IMR-90 (cell line): Measurements from ENCODE around the gene PPP1R12B. TPM values are rescaled to one million over a fixed set of nuclear protein-coding genes. Genes with fewer than 3 reads are reported as not detected.
"Not testable (repeated sequence)": the region's sequence is repeated elsewhere in the genome, so short reads cannot be mapped to it uniquely, and the experiment has no call there.

Experiments
- ATAC-seq: fragments of 200-7000 bp; cut with Tn5 transposase; 2 replicates; pipeline ENCODE4 v1.9.1; 2020; ENCODE audit warnings: low read depth, mild to moderate bottlenecking, moderate library complexity
- BruUV-seq: library from RNA; stranded (reverse); fragments of 400-500 nt; replicated peaks from 2 replicates; lab custom pipeline; 2021; lab: Mats Ljungman, UMichigan
- CTCF ChIA-PET: fragments of 300-600 bp; formaldehyde crosslinking; extraction: SDS; loops from one replicate; lab custom pipeline; 2021; ENCODE audit warnings: antibody characterized with exemption; lab: Yijun Ruan, JAX
- POLR2A ChIA-PET: fragments of 300-600 bp; sonication (Branson Sonifier 250); formaldehyde crosslinking; loops from one replicate; lab custom pipeline; 2022; ENCODE audit warnings: antibody characterized with exemption; ENCODE audit not compliant: unreplicated experiment; lab: Charles Lee
- DNase-seq: peaks from one replicate; pipeline ENCODE4 v3.0.0; 2013
- H2AFZ ChIP-seq: replicated peaks from 2 replicates; pipeline ENCODE3; 2013; ENCODE audit warnings: low read length, mild to moderate bottlenecking; ENCODE audit not compliant: poor library complexity
- H2AK5ac ChIP-seq: 2 replicates; pipeline ENCODE4 v1.6.1; 2013; ENCODE audit warnings: low read depth, low read length, inconsistent platforms
- H2AK9ac ChIP-seq: replicated peaks from 2 replicates; pipeline ENCODE3; 2013; ENCODE audit warnings: mild to moderate bottlenecking, low read depth, low read length, moderate library complexity; ENCODE audit not compliant: poor library complexity
- H2BK120ac ChIP-seq: 2 replicates; pipeline ENCODE4 v1.6.1; 2013; ENCODE audit warnings: low read depth, low read length, inconsistent platforms
- H2BK15ac ChIP-seq: 3 replicates; pipeline ENCODE4 v1.6.1; 2013; ENCODE audit warnings: low read depth, low read length, inconsistent platforms
- H2BK20ac ChIP-seq: 2 replicates; pipeline ENCODE4 v1.6.1; 2013; ENCODE audit warnings: low read depth, mild to moderate bottlenecking, inconsistent platforms, low read length, moderate library complexity
- H2BK5ac ChIP-seq: 2 replicates; pipeline ENCODE4 v1.6.1; 2013; ENCODE audit warnings: mild to moderate bottlenecking, low read depth, low read length, inconsistent platforms; ENCODE audit not compliant: poor library complexity, severe bottlenecking
- H3K14ac ChIP-seq: replicated peaks from 2 replicates; pipeline ENCODE4 v1.6.1; 2013; ENCODE audit warnings: low read depth, low read length, inconsistent platforms
- H3K18ac ChIP-seq: 2 replicates; pipeline ENCODE4 v1.6.1; 2013; ENCODE audit warnings: low read depth, low read length, control low read depth
- H3K23ac ChIP-seq: 2 replicates; pipeline ENCODE4 v1.6.1; 2013; ENCODE audit warnings: low read depth, low read length, inconsistent platforms
- H3K27ac ChIP-seq: 2 replicates; pipeline ENCODE4 v1.5.1; 2013; ENCODE audit warnings: mild to moderate bottlenecking, control low read depth, low read length; ENCODE audit not compliant: insufficient read depth
- H3K27me3 ChIP-seq: 2 replicates; pipeline ENCODE4 v1.6.1; 2013; ENCODE audit warnings: low read length; ENCODE audit not compliant: control insufficient read depth, insufficient read depth
- H3K36me3 ChIP-seq: 2 replicates; pipeline ENCODE4 v1.6.1; 2013; ENCODE audit warnings: low read length, mixed read lengths; ENCODE audit not compliant: control insufficient read depth, insufficient read depth
- H3K4ac ChIP-seq: 2 replicates; pipeline ENCODE4 v1.6.1; 2013; ENCODE audit warnings: low read depth, low read length, inconsistent platforms
- H3K4me1 ChIP-seq: 2 replicates; pipeline ENCODE4 v1.6.1; 2013; ENCODE audit warnings: low read length, mixed read lengths; ENCODE audit not compliant: control insufficient read depth, insufficient read depth
- H3K4me2 ChIP-seq: 2 replicates; pipeline ENCODE4 v1.6.1; 2013; ENCODE audit warnings: low read depth, mild to moderate bottlenecking, control low read depth, low read length, moderate library complexity
- H3K4me3 ChIP-seq: 2 replicates; pipeline ENCODE4 v1.5.1; 2013; ENCODE audit warnings: low read depth, mild to moderate bottlenecking, control low read depth, low read length, moderate library complexity; ENCODE audit not compliant: insufficient read depth
- H3K56ac ChIP-seq: 2 replicates; pipeline ENCODE4 v1.6.1; 2013; ENCODE audit warnings: low read length, inconsistent platforms; ENCODE audit not compliant: insufficient read depth; ENCODE audit errors: extremely low read depth
- H3K79me1 ChIP-seq, 2 experiments: 2 replicates each; pipeline ENCODE4 v1.6.1; 2013; ENCODE audit warnings: low read length in 2 of 2, inconsistent platforms in 1 of 2, low read depth in 1 of 2
- H3K9ac ChIP-seq: 2 replicates; pipeline ENCODE4 v1.6.1; 2013; ENCODE audit warnings: low read depth, low read length, control low read depth
- H3K9me1 ChIP-seq: 2 replicates; pipeline ENCODE4 v1.6.1; 2013; ENCODE audit warnings: low read length, inconsistent platforms; ENCODE audit not compliant: insufficient read depth
- H3K9me3 ChIP-seq: 2 replicates; pipeline ENCODE4 v1.6.1; 2013; ENCODE audit warnings: low read length; ENCODE audit not compliant: control insufficient read depth, insufficient read depth
- H4K20me1 ChIP-seq: 2 replicates; pipeline ENCODE4 v1.6.1; 2013; ENCODE audit warnings: low read length, inconsistent platforms; ENCODE audit not compliant: insufficient read depth
- H4K5ac ChIP-seq: 2 replicates; pipeline ENCODE4 v1.6.1; 2013; ENCODE audit warnings: mild to moderate bottlenecking, low read depth, low read length, control low read depth
- H4K8ac ChIP-seq, 2 experiments: 2 replicates each; pipeline ENCODE4 v1.6.1; 2013; ENCODE audit warnings: low read depth in 2 of 2, low read length in 2 of 2, control low read depth in 1 of 2, inconsistent platforms in 1 of 2
- H4K91ac ChIP-seq: 2 replicates; pipeline ENCODE4 v1.6.1; 2013; ENCODE audit warnings: low read depth, low read length, inconsistent platforms; ENCODE audit not compliant: insufficient read depth
- WGBS, 2 experiments: methylation state at CpG; one replicate each; pipeline versions ENCODE4 v1.1.5 to v1.1.7; 2013; ENCODE audit warnings: missing lambda C conversion rate in 2 of 2; ENCODE audit not compliant: insufficient read length in 1 of 2; ENCODE audit errors: extremely low coverage in 2 of 2; 5-methylcytosine and 5-hydroxymethylcytosine counted together
- dilution Hi-C: fragments of 300-500 bp; cut with HindIII; formaldehyde crosslinking; loops from one replicate; pipeline ENCODE4 v1.14.3; 2018; ENCODE audit warnings: low sequenced_read_pairs; ENCODE audit not compliant: unreplicated experiment
- in situ Hi-C: fragments of 300-500 bp; cut with MboI; formaldehyde crosslinking; loops from 3 replicates; pipeline ENCODE4 v1.14.3; 2019; ENCODE audit warnings: low sequenced_read_pairs, inconsistent platforms, mixed read lengths
- intact Hi-C: fragments of 100-400 bp; cut with micrococcal nuclease; formaldehyde crosslinking; loops from 2 replicates; pipeline ENCODE4 v1.10.0; 2022
- polyA plus RNA-seq, 3 experiments: library from polyadenylated mRNA; depleted of rRNA; stranded (reverse); fragments of >200 nt; gene quantifications; 2 replicates each; pipeline ENCODE4 v1.2.3, GENCODE V29; 2012; ENCODE audit warnings: low replicate concordance in 1 of 3
- total RNA-seq: library from RNA; depleted of rRNA; stranded (reverse); fragments of >200 nt; gene quantifications from 2 replicates; pipeline ENCODE4 v1.2.3, GENCODE V29; 2012

The PPP1R12B gene
- total and polyA plus RNA-seq, 2 of the 4 experiments (the other 2 are of a cell fraction), result 8.5 to 12.0 TPM

GRCh38 chr1:202518180-202518579 lies 169.7 kb downstream of the PPP1R12B start:
- H3K9ac ChIP-seq, dilution Hi-C loops, H3K9me1 ChIP-seq, H3K14ac ChIP-seq, H2AK9ac ChIP-seq, intact Hi-C loops, H2BK120ac ChIP-seq, CTCF ChIA-PET, H3K4ac ChIP-seq, H4K91ac ChIP-seq, H2AFZ ChIP-seq, DNase-seq, H3K56ac ChIP-seq, H3K9me3 ChIP-seq, H3K4me2 ChIP-seq, H3K4me1 ChIP-seq, H3K79me1 ChIP-seq, ATAC-seq, H3K4me3 ChIP-seq, BruUV-seq, H2BK5ac ChIP-seq, H2BK15ac ChIP-seq, H2BK20ac ChIP-seq, H2AK5ac ChIP-seq, H4K20me1 ChIP-seq, POLR2A ChIA-PET, in situ Hi-C loops, H3K36me3 ChIP-seq, H3K27me3 ChIP-seq, H4K5ac ChIP-seq, H3K18ac ChIP-seq, H4K8ac ChIP-seq, H3K23ac ChIP-seq, H3K27ac ChIP-seq: not testable (repeated sequence)
- no CpG with 5 or more reads among the region's 1 CpG for WGBS, 2 experiments

GRCh38 chr1:202518905-202519304 lies 170.4 kb downstream of the PPP1R12B start:
- H3K4me2 ChIP-seq, H2BK5ac ChIP-seq, H2AK9ac ChIP-seq, H4K8ac ChIP-seq, ATAC-seq, H3K9me1 ChIP-seq, H3K4me3 ChIP-seq, H3K23ac ChIP-seq, H3K9ac ChIP-seq, H3K79me1 ChIP-seq, H2AK5ac ChIP-seq, POLR2A ChIA-PET, H3K18ac ChIP-seq, H4K91ac ChIP-seq, in situ Hi-C loops, H3K4ac ChIP-seq, H2BK20ac ChIP-seq, H4K20me1 ChIP-seq, intact Hi-C loops, H3K27me3 ChIP-seq, H3K56ac ChIP-seq, H3K36me3 ChIP-seq, H3K4me1 ChIP-seq, H2AFZ ChIP-seq, H4K5ac ChIP-seq, H3K14ac ChIP-seq, BruUV-seq, DNase-seq, H3K27ac ChIP-seq, H2BK120ac ChIP-seq, dilution Hi-C loops, H3K9me3 ChIP-seq, CTCF ChIA-PET, H2BK15ac ChIP-seq: not testable (repeated sequence)
- WGBS, 2 experiments, result no CpG with 5 or more reads among the region's 3 CpGs
